Measurements from ENCODE around the gene CBX6. TPM values are rescaled to one million over a fixed set of nuclear protein-coding genes. Genes with fewer than 3 reads are reported as not detected.

The CBX6 gene
- total RNA-seq, 1 experiment from 2014 or later: 98.4 TPM

DNA sequence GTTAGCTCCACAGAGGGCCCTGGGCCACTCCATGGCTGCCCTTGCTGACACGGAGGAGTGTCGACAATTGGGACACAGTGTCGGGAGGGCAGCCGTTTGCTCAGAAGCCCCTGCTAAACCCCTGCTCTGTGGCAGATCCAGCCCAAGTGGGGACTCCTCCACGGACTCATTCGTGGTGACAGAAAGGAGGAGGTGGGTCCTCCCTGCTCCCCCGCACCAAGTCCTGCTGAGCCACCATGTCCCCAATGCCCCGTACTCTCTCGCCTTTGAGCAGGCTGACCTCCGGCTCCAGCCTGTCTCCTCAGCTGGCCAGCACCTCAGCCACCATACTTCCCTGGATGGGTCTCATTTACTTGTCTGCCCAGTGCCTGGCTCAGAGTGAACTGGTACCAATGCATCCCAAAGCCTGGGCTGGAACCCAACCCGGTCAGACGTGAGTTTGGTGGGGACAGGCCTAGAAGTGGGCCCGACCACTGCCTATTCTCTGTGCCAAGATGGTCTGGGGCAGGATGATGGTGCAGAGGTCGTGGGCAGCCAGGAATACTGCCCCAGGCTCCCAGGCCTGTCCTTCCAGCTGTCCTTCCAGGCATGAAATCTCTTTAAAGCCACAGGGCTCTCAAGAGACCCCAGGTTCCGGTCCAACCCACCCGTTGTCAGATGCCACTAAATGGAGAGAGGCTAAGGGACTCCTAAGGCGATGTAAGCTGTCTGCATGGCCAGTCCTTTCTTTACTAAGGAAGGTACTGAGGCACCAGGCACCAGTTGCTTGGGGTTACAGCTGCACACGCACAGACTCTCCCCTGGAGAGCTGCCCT is 4.3 kb downstream of the CBX6 start:
- Histone ChIP-seq H3K4me1 (ENCODE audit: control insufficient read depth, insufficient read depth, low read length) (peaks cover 37% of the 10 kb centered on the region), H3K36me3 (ENCODE audit: control insufficient read depth, insufficient read depth, low read length) (no peaks in the 10 kb centered on the region; the same call in 1 of the 2 replicates), H3K27me3 (ENCODE audit: control insufficient read depth, insufficient read depth, low read length) (no peaks in the 10 kb centered on the region), H3K9me3 (ENCODE audit: control insufficient read depth, insufficient read depth, low read depth, low read length) (no peaks in the 10 kb centered on the region), H3K27ac (ENCODE audit: low read length) (no peak overlapping the region), H3K4me3 (ENCODE audit: low read depth in 2 of 2, low read length in 2 of 2) (no peak overlapping the region)
- ChIA-PET POLR2A (no interaction called here), CTCF (no interaction called here)
- DNase-seq (ENCODE audit: low read depth, low spot score) (no peak), ATAC-seq (no peak)
- in situ Hi-C loops (cut with HindIII; ENCODE audit: low pct_unique_long_range_greater_than_20kb, low sequenced_read_pairs): no loop called here
- intact Hi-C loops (cut with micrococcal nuclease; ENCODE audit: unreplicated experiment): loop anchor here (5.0 to 10.0 kb wide), 2 partner anchors 137 to 255 kb away; no protein-coding TSS in a partner anchor
- BruUV-seq (replicated peaks): no TSS peak
- TF ChIP-seq CTCF (IDR thresholded peaks at IDR 0.05): no peak
- TF ChIP-seq TCF7L2 (IDR thresholded peaks at IDR 0.05; ENCODE audit: low read depth, low read length): no peak
- TF ChIP-seq POLR2AphosphoS5 (IDR thresholded peaks at IDR 0.05; ENCODE audit: low read depth, low read length): no peak
- no peak for TF ChIP-seq SIN3A (IDR thresholded peaks at IDR 0.05; ENCODE audit: borderline replicate concordance, insufficient read depth, low read depth, low read length)
- TF ChIP-seq, protein P1, sequence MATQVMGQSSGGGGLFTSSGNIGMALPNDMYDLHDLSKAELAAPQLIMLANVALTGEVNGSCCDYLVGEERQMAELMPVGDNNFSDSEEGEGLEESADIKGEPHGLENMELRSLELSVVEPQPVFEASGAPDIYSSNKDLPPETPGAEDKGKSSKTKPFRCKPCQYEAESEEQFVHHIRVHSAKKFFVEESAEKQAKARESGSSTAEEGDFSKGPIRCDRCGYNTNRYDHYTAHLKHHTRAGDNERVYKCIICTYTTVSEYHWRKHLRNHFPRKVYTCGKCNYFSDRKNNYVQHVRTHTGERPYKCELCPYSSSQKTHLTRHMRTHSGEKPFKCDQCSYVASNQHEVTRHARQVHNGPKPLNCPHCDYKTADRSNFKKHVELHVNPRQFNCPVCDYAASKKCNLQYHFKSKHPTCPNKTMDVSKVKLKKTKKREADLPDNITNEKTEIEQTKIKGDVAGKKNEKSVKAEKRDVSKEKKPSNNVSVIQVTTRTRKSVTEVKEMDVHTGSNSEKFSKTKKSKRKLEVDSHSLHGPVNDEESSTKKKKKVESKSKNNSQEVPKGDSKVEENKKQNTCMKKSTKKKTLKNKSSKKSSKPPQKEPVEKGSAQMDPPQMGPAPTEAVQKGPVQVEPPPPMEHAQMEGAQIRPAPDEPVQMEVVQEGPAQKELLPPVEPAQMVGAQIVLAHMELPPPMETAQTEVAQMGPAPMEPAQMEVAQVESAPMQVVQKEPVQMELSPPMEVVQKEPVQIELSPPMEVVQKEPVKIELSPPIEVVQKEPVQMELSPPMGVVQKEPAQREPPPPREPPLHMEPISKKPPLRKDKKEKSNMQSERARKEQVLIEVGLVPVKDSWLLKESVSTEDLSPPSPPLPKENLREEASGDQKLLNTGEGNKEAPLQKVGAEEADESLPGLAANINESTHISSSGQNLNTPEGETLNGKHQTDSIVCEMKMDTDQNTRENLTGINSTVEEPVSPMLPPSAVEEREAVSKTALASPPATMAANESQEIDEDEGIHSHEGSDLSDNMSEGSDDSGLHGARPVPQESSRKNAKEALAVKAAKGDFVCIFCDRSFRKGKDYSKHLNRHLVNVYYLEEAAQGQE (IDR thresholded peaks at IDR 0.05; ENCODE audit: insufficient read depth in 1 of 2, low read depth in 2 of 2, low read length in 1 of 2): no peak

DNA sequence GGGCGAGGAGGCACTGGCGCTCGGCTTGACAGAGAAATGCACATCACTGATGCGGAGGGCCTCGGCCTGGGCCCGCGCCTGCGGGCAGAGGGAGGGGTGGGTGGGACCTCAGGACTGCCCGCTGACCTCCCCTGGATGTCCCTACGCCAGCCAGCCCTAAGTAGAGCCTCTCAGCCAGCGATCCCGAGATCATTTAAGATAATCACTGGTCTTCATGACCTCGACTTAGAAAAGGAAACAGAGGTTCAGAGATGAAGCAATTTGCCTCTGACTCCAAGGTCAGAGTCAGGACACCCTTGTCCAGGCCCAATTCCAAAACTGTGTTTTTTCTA is 4.9 kb downstream of the CBX6 start:
- TF ChIP-seq, protein P1 (IDR thresholded peaks at IDR 0.05; ENCODE audit: insufficient read depth in 1 of 2, low read depth in 2 of 2, low read length in 1 of 2): no peak
- TF ChIP-seq SIN3A (IDR thresholded peaks at IDR 0.05; ENCODE audit: borderline replicate concordance, insufficient read depth, low read depth, low read length) (no peak), TCF7L2 (IDR thresholded peaks at IDR 0.05; ENCODE audit: low read depth, low read length) (no peak), POLR2AphosphoS5 (IDR thresholded peaks at IDR 0.05; ENCODE audit: low read depth, low read length) (no peak), CTCF (IDR thresholded peaks at IDR 0.05) (no peak)
- Histone ChIP-seq H3K4me1 (ENCODE audit: control insufficient read depth, insufficient read depth, low read length) (peaks cover 42% of the 10 kb centered on the region), H3K36me3 (ENCODE audit: control insufficient read depth, insufficient read depth, low read length) (no peaks in the 10 kb centered on the region; the same call in 1 of the 2 replicates), H3K9me3 (ENCODE audit: control insufficient read depth, insufficient read depth, low read depth, low read length) (no peaks in the 10 kb centered on the region), H3K4me3 (ENCODE audit: low read depth in 2 of 2, low read length in 2 of 2) (no peak overlapping the region), H3K27ac (ENCODE audit: low read length) (no peak overlapping the region), H3K27me3 (ENCODE audit: control insufficient read depth, insufficient read depth, low read length) (no peaks in the 10 kb centered on the region)
- ChIA-PET CTCF (no interaction called here), POLR2A (no interaction called here)
- intact Hi-C loops (cut with micrococcal nuclease; ENCODE audit: unreplicated experiment): loop anchor here (5.0 to 10.0 kb wide), 2 partner anchors 138 to 255 kb away; no protein-coding TSS in a partner anchor
- DNase-seq (ENCODE audit: low read depth, low spot score) (no peak), ATAC-seq (no peak)
- in situ Hi-C loops (cut with HindIII; ENCODE audit: low pct_unique_long_range_greater_than_20kb, low sequenced_read_pairs): no loop called here
- no TSS peak for BruUV-seq (replicated peaks)
